A673 (cell line): ENCODE data around the gene PRR9.

Experiments
- EZH2 ChIP-seq: fragments of 200-600 bp; sonication (generic); IDR thresholded peaks from 2 replicates; pipeline ENCODE4 v1.6.1; 2017; ENCODE audit warnings: borderline replicate concordance, low read depth, mild to moderate bottlenecking, mixed read lengths, antibody characterized with exemption, low read length; ENCODE audit not compliant: poor library complexity, severe bottlenecking
- TF ChIP-seq, protein P1 (sequence below): fragments of 300-800, 200-600 bp; sonication (generic); conservative IDR thresholded peaks from 2 replicates; pipeline ENCODE4 v1.5.1; 2017; ENCODE audit warnings: low read depth, mild to moderate bottlenecking, antibody characterized with exemption, low read length, moderate library complexity, mixed read lengths

DNA sequence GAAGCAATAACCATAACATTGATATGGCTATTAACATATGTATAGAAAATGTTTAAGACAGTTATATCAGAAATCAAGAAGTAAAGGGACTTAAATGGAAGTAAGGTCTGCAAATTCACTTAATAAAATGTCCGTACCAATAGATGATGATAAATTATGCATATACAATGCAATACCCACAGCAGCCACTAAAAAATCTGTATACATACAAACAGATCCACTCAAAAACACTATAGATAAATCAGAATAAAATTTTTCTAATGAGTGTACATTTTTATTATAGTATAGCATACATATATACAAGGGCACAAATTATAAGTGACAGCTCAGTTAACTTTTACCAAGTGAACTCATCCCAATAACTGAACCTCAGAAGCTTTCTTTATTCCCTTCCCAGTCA is 48.1 kb downstream of the PRR9 start:
- no peak for TF ChIP-seq EZH2
- TF ChIP-seq, protein P1, sequence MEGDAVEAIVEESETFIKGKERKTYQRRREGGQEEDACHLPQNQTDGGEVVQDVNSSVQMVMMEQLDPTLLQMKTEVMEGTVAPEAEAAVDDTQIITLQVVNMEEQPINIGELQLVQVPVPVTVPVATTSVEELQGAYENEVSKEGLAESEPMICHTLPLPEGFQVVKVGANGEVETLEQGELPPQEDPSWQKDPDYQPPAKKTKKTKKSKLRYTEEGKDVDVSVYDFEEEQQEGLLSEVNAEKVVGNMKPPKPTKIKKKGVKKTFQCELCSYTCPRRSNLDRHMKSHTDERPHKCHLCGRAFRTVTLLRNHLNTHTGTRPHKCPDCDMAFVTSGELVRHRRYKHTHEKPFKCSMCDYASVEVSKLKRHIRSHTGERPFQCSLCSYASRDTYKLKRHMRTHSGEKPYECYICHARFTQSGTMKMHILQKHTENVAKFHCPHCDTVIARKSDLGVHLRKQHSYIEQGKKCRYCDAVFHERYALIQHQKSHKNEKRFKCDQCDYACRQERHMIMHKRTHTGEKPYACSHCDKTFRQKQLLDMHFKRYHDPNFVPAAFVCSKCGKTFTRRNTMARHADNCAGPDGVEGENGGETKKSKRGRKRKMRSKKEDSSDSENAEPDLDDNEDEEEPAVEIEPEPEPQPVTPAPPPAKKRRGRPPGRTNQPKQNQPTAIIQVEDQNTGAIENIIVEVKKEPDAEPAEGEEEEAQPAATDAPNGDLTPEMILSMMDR, result no peak
